Measurements from ENCODE around the gene BET1L.

Gene BET1L

GRCh38 chr11:212150-213100, 5.2 kb upstream of the BET1L start:
- no peak overlapping the region for H3K9ac ChIP-seq (ENCODE audit: low read length)
- no peaks in the 10 kb centered on the region for H3K27me3 ChIP-seq (ENCODE audit: insufficient read depth, low read length)
- H3K4me1 ChIP-seq (ENCODE audit: insufficient read depth, low read length, severe bottlenecking), result peaks cover 16% of the 10 kb centered on the region
- H3K4me3 ChIP-seq (ENCODE audit: low read depth, low read length, poor library complexity, severe bottlenecking), result no peak overlapping the region
- H3K27ac ChIP-seq (ENCODE audit: low read depth, low read length, poor library complexity, severe bottlenecking), result no peak overlapping the region
- no peaks in the 10 kb centered on the region for H3K9me2 ChIP-seq (ENCODE audit: low read depth, low read length)
- H3K9me3 ChIP-seq (ENCODE audit: low read length), result no peaks in the 10 kb centered on the region
- no peak for TF ChIP-seq EZH2 (IDR thresholded peaks at IDR 0.05; ENCODE audit: borderline replicate concordance, low read length)
- TF ChIP-seq, protein P1, sequence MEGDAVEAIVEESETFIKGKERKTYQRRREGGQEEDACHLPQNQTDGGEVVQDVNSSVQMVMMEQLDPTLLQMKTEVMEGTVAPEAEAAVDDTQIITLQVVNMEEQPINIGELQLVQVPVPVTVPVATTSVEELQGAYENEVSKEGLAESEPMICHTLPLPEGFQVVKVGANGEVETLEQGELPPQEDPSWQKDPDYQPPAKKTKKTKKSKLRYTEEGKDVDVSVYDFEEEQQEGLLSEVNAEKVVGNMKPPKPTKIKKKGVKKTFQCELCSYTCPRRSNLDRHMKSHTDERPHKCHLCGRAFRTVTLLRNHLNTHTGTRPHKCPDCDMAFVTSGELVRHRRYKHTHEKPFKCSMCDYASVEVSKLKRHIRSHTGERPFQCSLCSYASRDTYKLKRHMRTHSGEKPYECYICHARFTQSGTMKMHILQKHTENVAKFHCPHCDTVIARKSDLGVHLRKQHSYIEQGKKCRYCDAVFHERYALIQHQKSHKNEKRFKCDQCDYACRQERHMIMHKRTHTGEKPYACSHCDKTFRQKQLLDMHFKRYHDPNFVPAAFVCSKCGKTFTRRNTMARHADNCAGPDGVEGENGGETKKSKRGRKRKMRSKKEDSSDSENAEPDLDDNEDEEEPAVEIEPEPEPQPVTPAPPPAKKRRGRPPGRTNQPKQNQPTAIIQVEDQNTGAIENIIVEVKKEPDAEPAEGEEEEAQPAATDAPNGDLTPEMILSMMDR (IDR thresholded peaks at IDR 0.05; ENCODE audit: low read length), result no peak
- H3K4me2 ChIP-seq (ENCODE audit: low read length), result no peak overlapping the region
- no peaks in the 10 kb centered on the region for H4K20me1 ChIP-seq (ENCODE audit: insufficient read depth, low read length)
- H3F3A ChIP-seq (ENCODE audit: insufficient read depth, low read length), result no peaks in the 10 kb centered on the region
- peaks cover 68% of the 10 kb centered on the region for H3K36me3 ChIP-seq (ENCODE audit: insufficient read depth, low read length)
- H2AFZ ChIP-seq (ENCODE audit: low read length), result no peak overlapping the region
- H3K79me2 ChIP-seq (ENCODE audit: insufficient read depth, low read length), result no peaks in the 10 kb centered on the region

- H3K36me3 ChIP-seq (ENCODE audit: insufficient read depth, low read length), result peaks cover 68% of the 10 kb centered on the region
- no peaks in the 10 kb centered on the region for H3K79me2 ChIP-seq (ENCODE audit: insufficient read depth, low read length)
These were observed 4.5 kb upstream of the BET1L start for GRCh38 chr11:211741-212140.

GRCh38 chr11:211295-211694, 4.1 kb upstream of the BET1L start:
- H3K4me2 ChIP-seq (ENCODE audit: low read length), result no peak overlapping the region
- no peaks in the 10 kb centered on the region for H3K9me3 ChIP-seq (ENCODE audit: low read length)
- H3F3A ChIP-seq (ENCODE audit: insufficient read depth, low read length), result no peaks in the 10 kb centered on the region
- no peaks in the 10 kb centered on the region for H3K9me2 ChIP-seq (ENCODE audit: low read depth, low read length)
- H3K4me3 ChIP-seq (ENCODE audit: low read depth, low read length, poor library complexity, severe bottlenecking), result no peak overlapping the region
- no peak overlapping the region for H2AFZ ChIP-seq (ENCODE audit: low read length)
- no peak for TF ChIP-seq EZH2 (IDR thresholded peaks at IDR 0.05; ENCODE audit: borderline replicate concordance, low read length)
- TF ChIP-seq, protein P1 (IDR thresholded peaks at IDR 0.05; ENCODE audit: low read length), result no peak
- H4K20me1 ChIP-seq (ENCODE audit: insufficient read depth, low read length), result no peaks in the 10 kb centered on the region
- peaks cover 67% of the 10 kb centered on the region for H3K36me3 ChIP-seq (ENCODE audit: insufficient read depth, low read length)
- no peak overlapping the region for H3K27ac ChIP-seq (ENCODE audit: low read depth, low read length, poor library complexity, severe bottlenecking)
- peaks cover 21% of the 10 kb centered on the region for H3K4me1 ChIP-seq (ENCODE audit: insufficient read depth, low read length, severe bottlenecking)
- no peaks in the 10 kb centered on the region for H3K79me2 ChIP-seq (ENCODE audit: insufficient read depth, low read length)
- no peak overlapping the region for H3K9ac ChIP-seq (ENCODE audit: low read length)
- no peaks in the 10 kb centered on the region for H3K27me3 ChIP-seq (ENCODE audit: insufficient read depth, low read length)

More at GRCh38 chr11:211741-212140, 4.5 kb upstream of the BET1L start:
- no peak overlapping the region for H2AFZ ChIP-seq (ENCODE audit: low read length)
- H3K9me2 ChIP-seq (ENCODE audit: low read depth, low read length), result no peaks in the 10 kb centered on the region
- no peak overlapping the region for H3K4me2 ChIP-seq (ENCODE audit: low read length)
- H3K27me3 ChIP-seq (ENCODE audit: insufficient read depth, low read length), result no peaks in the 10 kb centered on the region
- no peaks in the 10 kb centered on the region for H4K20me1 ChIP-seq (ENCODE audit: insufficient read depth, low read length)
- H3K9me3 ChIP-seq (ENCODE audit: low read length), result no peaks in the 10 kb centered on the region
- TF ChIP-seq, protein P1 (IDR thresholded peaks at IDR 0.05; ENCODE audit: low read length), result no peak
- TF ChIP-seq EZH2 (IDR thresholded peaks at IDR 0.05; ENCODE audit: borderline replicate concordance, low read length), result no peak
- no peaks in the 10 kb centered on the region for H3F3A ChIP-seq (ENCODE audit: insufficient read depth, low read length)
- no peak overlapping the region for H3K9ac ChIP-seq (ENCODE audit: low read length)
- peaks cover 16% of the 10 kb centered on the region for H3K4me1 ChIP-seq (ENCODE audit: insufficient read depth, low read length, severe bottlenecking)
- no peak overlapping the region for H3K4me3 ChIP-seq (ENCODE audit: low read depth, low read length, poor library complexity, severe bottlenecking)
- no peak overlapping the region for H3K27ac ChIP-seq (ENCODE audit: low read depth, low read length, poor library complexity, severe bottlenecking)

Measured in OCI-LY1 (cell line).